Transverse colon (tissue), 4 donors: ENCODE measurements around the gene ROMO1. TPM values are rescaled to one million over a fixed set of nuclear protein-coding genes. Genes with fewer than 3 reads are reported as not detected.

Experiments
- DNase-seq: peaks from one replicate; pipeline ENCODE4 v3.0.0-alpha.2; 2019
- H3K27ac ChIP-seq, 4 donors: fragments of 200-600 bp; sonication (generic); 2 replicates each; pipeline ENCODE4 v1.5.1; 2016 to 2018; ENCODE audit warnings: inconsistent platforms in 4 of 4
- H3K27me3 ChIP-seq: fragments of 200-600 bp; sonication (generic); 2 replicates; pipeline ENCODE4 v1.5.1; 2017; ENCODE audit warnings: inconsistent platforms
- H3K36me3 ChIP-seq, 4 donors: fragments of 200-600 bp; sonication (generic); 2 replicates each; pipeline ENCODE4 v1.5.1; 2017 to 2019; ENCODE audit warnings: inconsistent platforms in 4 of 4
- H3K4me1 ChIP-seq, 4 donors: fragments of 200-600 bp; sonication (generic); 2 replicates each; pipeline ENCODE4 v1.5.1; 2017 to 2020; ENCODE audit warnings: inconsistent platforms in 4 of 4
- H3K4me3 ChIP-seq, 4 donors: fragments of 200-600 bp; sonication (generic); 1 replicate in 1 of 4; 2 replicates in 3 of 4; pipeline versions ENCODE4 v1.5.1 to v1.6.1; 2017 to 2019; ENCODE audit warnings: inconsistent platforms in 4 of 4
- H3K9me3 ChIP-seq, 2 donors: fragments of 200-600 bp; sonication (generic); 2 replicates each; pipeline ENCODE4 v1.5.1; 2017 to 2019; ENCODE audit warnings: inconsistent platforms in 2 of 2
- EP300 ChIP-seq: sonication (generic); formaldehyde crosslinking; IDR thresholded peaks from one replicate; pipeline ENCODE4 v1.6.1; 2017; ENCODE audit warnings: antibody characterized with exemption, low read depth
- POLR2A ChIP-seq: fragments of 450-650 bp; IDR thresholded peaks from one replicate; pipeline ENCODE4 v1.6.1; 2016; ENCODE audit warnings: antibody characterized with exemption, mild to moderate bottlenecking, moderate library complexity
- POLR2AphosphoS5 ChIP-seq, 3 donors: sonication (generic); formaldehyde crosslinking; IDR thresholded peaks; one replicate each; pipeline ENCODE4 v1.6.1; 2016; ENCODE audit warnings: antibody characterized with exemption in 3 of 3
- WGBS, 2 donors: methylation state at CpG; one replicate each; pipeline ENCODE4 v1.1.5; 2018; ENCODE audit warnings: low coverage in 1 of 2; 5-methylcytosine and 5-hydroxymethylcytosine counted together
- in situ Hi-C, 4 donors: fragments of 200-750 bp; cut with MboI; loops; one replicate each; pipeline versions ENCODE4 v1.15.0 to v1.15.1; 2017; ENCODE audit warnings: low sequenced_read_pairs in 3 of 4, low pct_ligation_motif_present in 1 of 4, low pct_unique_long_range_greater_than_20kb in 1 of 4
- intact Hi-C: fragments of 100-400 bp; cut with DNase I; formaldehyde crosslinking; loops from one replicate; pipeline ENCODE4 v1.15.1; 2023; ENCODE audit warnings: low total_unique reads
- total RNA-seq, 4 donors: library from RNA; depleted of rRNA; stranded (reverse); fragments of >200 nt; gene quantifications; one replicate each; pipeline ENCODE4 v1.1.0, GENCODE V29; 2016
- TF ChIP-seq, protein P1 (sequence below), 5 experiments: fragments of 200-600 bp in 3 of 5; fragments of 450-650 bp in 2 of 5; sonication (generic) in 3 of 5; IDR thresholded peaks; 1 replicate in 2 of 5; 2 replicates in 3 of 5; pipeline ENCODE4 v1.5.1; 2016 to 2017; ENCODE audit warnings: antibody characterized with exemption in 5 of 5, inconsistent platforms in 3 of 5, mild to moderate bottlenecking in 2 of 5, moderate library complexity in 1 of 5

ROMO1 gene
- total RNA-seq, 4 donors from 2014 or later, result 114 to 416 (median 182) TPM

DNA sequence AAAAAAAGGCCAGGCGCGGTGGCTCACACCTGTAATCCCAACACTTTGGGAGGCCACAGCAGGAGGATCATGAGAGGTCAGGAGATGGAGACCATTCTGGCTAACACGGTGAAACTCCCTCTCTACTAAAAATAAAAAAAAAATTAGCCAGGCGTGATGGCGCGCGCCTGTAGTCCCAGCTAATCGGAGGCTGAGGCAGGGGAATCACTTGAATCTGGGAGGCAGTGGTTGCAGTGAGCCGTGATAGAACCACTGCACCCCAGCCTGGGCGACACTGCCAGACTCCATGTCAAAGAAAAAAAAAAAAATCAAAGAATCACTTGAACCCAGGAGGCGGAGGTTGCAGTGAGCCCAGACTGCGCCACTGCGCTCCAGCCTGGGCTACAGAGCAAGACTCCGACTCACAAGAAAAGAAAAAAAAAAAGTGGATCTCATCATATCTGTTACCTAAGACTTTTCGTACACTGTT is 38.7 kb downstream of the ROMO1 start:
- intact Hi-C loops (no loop called here), in situ Hi-C loops (no loop called here)
- H3K4me1 ChIP-seq, result peaks cover 21 to 72% (median 56%) of the 10 kb centered on the region in 4 donors
- no peaks in the 10 kb centered on the region for H3K27me3 ChIP-seq
- peak overlapping the region in 1 of 4 donors; percentile 81 for H3K4me3 ChIP-seq
- DNase-seq, result no peak
- H3K9me3 ChIP-seq, result no peaks in the 10 kb centered on the region
- no peak for TF ChIP-seq POLR2A
- TF ChIP-seq EP300, result no peak
- no peak for TF ChIP-seq POLR2AphosphoS5 (IDR thresholded peaks at IDR 0.05)
- TF ChIP-seq, protein P1, sequence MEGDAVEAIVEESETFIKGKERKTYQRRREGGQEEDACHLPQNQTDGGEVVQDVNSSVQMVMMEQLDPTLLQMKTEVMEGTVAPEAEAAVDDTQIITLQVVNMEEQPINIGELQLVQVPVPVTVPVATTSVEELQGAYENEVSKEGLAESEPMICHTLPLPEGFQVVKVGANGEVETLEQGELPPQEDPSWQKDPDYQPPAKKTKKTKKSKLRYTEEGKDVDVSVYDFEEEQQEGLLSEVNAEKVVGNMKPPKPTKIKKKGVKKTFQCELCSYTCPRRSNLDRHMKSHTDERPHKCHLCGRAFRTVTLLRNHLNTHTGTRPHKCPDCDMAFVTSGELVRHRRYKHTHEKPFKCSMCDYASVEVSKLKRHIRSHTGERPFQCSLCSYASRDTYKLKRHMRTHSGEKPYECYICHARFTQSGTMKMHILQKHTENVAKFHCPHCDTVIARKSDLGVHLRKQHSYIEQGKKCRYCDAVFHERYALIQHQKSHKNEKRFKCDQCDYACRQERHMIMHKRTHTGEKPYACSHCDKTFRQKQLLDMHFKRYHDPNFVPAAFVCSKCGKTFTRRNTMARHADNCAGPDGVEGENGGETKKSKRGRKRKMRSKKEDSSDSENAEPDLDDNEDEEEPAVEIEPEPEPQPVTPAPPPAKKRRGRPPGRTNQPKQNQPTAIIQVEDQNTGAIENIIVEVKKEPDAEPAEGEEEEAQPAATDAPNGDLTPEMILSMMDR (IDR thresholded peaks at IDR 0.05), result no peak
- WGBS, 2 donors, result 87 to 95% methylated on average over 10 to 15 of the region's 15 CpGs
- no peak overlapping the region for H3K27ac ChIP-seq
- H3K36me3 ChIP-seq, result peaks cover 0 to 73% (median 34%) of the 10 kb centered on the region in 4 donors

DNA sequence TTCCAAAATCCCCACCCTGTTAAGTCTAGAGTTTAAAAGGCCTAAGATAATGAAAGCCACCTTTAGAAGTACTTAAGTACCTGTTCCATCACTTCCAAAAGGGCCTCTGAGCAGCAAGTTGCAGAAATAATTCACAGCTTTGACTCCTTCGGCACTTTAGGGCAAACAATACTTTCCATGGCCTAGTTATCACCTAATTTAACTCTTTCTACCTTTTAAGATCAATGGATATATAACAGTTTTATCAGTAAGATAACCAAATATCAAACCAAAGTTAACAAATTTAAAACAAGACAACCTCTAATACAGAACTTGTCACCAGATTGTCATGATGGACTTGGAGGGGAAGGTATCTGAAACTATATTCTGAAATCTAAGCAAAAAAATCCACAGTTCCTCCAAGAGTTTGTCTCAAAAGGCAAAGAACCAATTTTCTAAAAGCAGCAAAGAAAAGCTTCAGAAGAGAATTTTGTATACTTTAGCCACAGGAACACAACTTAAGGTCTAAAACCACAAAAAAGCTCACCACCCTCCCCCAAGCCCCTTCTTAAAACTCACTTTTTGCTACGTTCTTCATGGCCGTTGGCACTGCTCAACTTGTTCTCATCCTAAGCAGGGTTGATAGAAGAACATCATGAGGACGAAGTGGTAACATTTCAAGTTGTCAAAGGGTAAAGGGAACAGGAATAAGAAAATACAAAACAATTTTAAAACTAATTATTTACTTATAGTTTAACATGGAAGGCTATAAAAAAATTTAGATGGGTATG is 39.4 kb downstream of the ROMO1 start:
- peak overlapping the region in 1 of 4 donors; percentile 81 for H3K4me3 ChIP-seq
- WGBS, 2 donors, result 53 to 65% methylated on average over 4 of the region's 4 CpGs
- peaks cover 26 to 74% (median 60%) of the 10 kb centered on the region in 4 donors for H3K4me1 ChIP-seq
- in situ Hi-C loops, result no loop called here
- TF ChIP-seq, protein P1 (IDR thresholded peaks at IDR 0.05), result no peak
- TF ChIP-seq POLR2A (no peak), EP300 (no peak), POLR2AphosphoS5 (IDR thresholded peaks at IDR 0.05) (no peak)
- no peaks in the 10 kb centered on the region for H3K27me3 ChIP-seq
- H3K36me3 ChIP-seq, result peaks cover 0 to 66% (median 31%) of the 10 kb centered on the region in 4 donors
- intact Hi-C loops, result no loop called here
- no peak for DNase-seq
- no peaks in the 10 kb centered on the region for H3K9me3 ChIP-seq
- H3K27ac ChIP-seq, result peak overlapping the region in 2 of 4 donors; percentile 20 to 99

DNA sequence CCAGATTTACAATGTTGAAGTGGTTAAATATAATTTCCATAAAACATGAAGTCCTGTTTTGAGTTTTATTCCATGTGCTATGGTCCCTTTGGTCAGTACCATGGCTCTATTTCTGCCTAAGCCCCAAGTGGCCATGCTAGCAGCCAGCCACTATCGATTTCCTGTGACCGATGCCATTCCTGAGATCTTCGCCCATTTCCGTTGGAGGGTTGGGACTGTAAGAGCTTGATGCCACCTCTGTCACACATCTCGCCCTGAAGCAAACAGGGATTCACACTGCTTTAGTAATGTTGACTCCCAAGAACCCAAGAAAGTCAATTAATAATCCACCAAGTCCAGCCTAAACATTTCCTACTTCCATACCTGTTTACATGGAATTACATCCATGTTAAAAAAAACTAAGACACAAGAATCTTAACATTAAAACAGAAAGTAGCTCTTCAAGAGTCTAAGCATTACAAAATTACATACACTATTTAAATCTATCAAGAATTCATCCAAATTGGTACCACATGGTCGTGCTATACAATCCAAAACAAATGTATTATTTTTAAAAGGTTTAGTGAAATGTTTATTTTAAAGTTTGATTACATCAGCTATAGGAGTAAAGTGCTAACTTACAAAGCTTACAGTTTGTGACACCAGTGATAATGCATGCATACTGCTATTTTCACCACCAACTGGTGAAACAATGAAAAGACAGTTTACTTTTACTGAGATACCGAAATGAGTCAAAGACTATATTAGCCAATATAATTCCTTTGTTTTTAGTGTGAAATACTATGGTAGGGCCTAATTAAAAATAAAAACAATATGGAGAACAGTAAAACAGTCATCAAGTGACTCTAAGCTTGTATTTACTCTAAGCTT is 40.3 kb downstream of the ROMO1 start:
- Histone ChIP-seq H3K4me3 (peak overlapping the region in 3 of 4 donors; percentile 80 to 97 (median 81)), H3K27ac (peak overlapping the region; percentile 98 to 100 (median 99)), H3K9me3 (no peaks in the 10 kb centered on the region), H3K36me3 (peaks cover 0 to 57% (median 24%) of the 10 kb centered on the region in 4 donors), H3K27me3 (no peaks in the 10 kb centered on the region), H3K4me1 (peaks cover 26 to 68% (median 53%) of the 10 kb centered on the region in 4 donors)
- in situ Hi-C loops (no loop called here), intact Hi-C loops (loop anchor here (10.0 kb wide), 1 partner anchor 135 kb away; no protein-coding TSS in a partner anchor)
- TF ChIP-seq EP300 (no peak), POLR2AphosphoS5 (IDR thresholded peaks at IDR 0.05) (no peak), POLR2A (no peak)
- TF ChIP-seq, protein P1 (IDR thresholded peaks at IDR 0.05), result peak in 4 of 5 experiments; percentile 12 to 32 (median 18)
- no peak for DNase-seq
- 54 to 62% methylated on average over 7 of the region's 7 CpGs for WGBS, 2 donors
